CMK (cell line): ENCODE results near the gene MS4A18.
"Not testable (repeated sequence)": the region's sequence is repeated elsewhere in the genome, so short reads cannot be mapped to it uniquely, and the experiment has no call there.

Experiments used
- DNase-seq: peaks from one replicate; pipeline ENCODE4 v3.0.0-alpha.2; 2010; ENCODE audit warnings: low read depth

MS4A18 gene

DNA sequence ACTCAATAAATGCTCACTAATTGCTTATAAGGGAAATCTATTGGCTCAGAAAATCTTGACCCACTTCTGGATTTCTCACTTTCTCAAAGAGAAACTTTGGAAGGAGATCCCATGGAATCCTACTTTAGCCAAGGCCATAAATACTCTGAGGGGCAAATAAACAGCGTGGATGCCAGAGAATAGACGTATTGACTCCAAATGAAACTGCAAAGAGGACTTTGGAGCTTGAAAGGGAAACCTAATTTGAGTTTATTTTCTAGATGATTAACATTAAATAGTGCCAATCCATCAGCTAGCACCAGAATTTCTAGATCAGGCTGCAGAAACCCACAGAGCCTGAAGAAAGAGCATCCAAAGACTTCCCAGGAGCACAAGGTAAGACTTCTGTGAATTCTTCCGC lies at the start of gene MS4A18:
Gene MS4A18 (plus strand): TSS at position 301 of the 400 bp plus-strand sequence.
- DNase-seq: no peak

- DNase-seq: not testable (repeated sequence)
Observed at GRCh38 chr11:60678231-60678630, 46.3 kb upstream of the MS4A18 start.

- DNase-seq: no peak
Observed at GRCh38 chr11:60679879-60680278, 44.6 kb upstream of the MS4A18 start.

- DNase-seq: no peak
Observed at GRCh38 chr11:60680455-60681119, 43.9 kb upstream of the MS4A18 start.

DNA sequence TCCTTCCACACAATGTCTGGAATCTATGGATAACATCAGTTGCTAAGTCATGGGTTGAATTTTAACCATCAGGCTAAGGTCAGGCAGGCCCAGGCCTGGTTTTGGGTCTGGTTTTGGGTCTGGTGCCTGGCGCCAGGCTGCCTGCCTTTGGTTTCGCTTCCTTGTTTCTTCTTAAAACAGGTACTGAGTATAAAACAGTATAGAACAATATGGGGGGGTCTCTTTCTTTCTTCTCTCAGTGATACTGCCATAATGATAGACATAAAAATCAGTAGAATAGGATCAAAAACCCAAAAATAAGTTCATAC lies 40.0 kb upstream of the MS4A18 start:
- DNase-seq: not testable (repeated sequence)

- no peak for DNase-seq
Observed at GRCh38 chr11:60691661-60692060, 32.9 kb upstream of the MS4A18 start.

DNA sequence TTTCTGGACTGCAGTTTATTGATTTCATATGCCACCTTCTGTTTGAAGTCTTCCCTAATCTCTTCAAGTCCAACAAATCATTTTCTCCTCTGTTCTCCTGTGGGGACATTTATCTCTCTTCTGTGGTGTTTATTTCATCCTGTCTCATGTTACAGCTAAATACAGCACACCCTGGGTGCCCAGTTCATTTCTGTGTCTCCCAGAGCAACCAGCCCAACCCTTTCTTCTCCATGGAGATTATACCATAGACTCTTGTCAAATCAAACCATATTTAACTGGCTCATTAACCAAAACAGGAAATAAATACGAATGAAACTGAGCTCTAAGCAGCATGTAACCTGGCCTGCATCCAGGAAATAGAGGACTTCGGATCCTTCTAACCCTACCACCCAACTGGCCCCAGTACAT lies 25.2 kb upstream of the MS4A18 start, which contains the start of gene MS4A8:
Gene MS4A8 (plus strand): TSS at position 329 of the 408 bp plus-strand sequence. CDS start 1,249 bp downstream, outside the sequence.
- DNase-seq: no peak

DNA sequence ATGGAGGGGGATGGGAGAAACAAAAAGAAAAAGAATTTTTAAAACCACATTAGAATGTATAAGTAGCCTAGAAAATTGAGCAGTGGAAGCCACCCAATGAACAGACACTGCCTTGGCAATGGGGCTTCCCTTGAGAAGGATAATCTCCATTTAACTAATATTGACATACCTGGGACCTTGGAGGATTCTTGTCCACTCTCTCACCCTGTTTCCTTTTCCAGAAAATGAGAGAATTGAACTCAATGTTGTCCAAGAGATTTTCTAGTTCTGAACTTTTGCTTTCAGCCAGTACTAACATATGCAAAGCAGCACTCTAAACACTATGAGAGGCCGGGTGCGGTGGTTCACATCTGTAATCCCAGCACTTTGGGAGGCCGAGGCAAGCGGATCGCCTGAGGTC lies 24.6 kb upstream of the MS4A18 start:
- DNase-seq: no peak

DNA sequence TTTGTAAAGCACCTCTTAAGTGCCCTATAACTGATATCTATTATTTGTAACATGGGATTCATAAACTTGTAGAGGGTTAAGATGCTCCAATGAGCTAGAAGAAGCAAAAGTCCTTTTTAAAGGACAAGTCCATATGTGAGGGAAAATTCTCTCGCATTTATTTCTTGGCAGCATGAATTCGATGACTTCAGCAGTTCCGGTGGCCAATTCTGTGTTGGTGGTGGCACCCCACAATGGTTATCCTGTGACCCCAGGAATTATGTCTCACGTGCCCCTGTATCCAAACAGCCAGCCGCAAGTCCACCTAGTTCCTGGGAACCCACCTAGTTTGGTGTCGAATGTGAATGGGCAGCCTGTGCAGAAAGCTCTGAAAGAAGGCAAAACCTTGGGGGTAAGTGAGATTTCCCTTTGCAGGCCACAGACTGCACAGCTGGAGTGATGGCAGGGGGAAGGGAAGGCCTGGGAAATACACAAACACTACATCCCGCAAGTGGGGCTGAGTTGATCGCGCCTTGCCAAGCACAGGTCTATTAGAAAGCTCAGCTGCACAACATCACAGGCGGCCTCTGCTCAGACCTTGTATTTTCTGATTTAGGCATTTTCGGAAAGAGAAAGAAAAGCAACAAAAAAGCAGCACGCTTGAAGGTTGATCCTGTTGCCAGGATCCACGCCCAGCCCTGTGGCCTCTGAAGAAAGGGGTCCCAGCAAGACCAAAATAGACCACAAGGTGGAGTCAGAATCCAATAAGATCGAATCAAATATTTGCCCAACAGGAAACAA lies 23.6 kb upstream of the MS4A18 start:
- no peak for DNase-seq

DNA sequence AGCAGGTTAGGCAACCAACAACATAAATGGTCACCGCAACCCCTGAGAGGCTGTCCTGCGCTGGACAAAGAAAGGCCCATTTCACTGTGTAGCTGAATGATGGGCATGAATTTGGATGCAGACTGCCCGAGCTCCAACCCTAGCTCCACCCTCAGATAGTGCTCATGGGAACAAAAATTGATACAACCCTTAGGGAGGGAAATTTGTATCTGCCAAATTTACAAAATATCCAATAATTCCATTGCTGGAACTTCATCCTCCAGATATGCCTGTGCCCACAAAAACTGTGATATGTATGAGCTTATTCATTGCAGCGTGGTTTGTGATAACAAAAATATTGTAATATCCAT lies 23.1 kb upstream of the MS4A18 start:
- DNase-seq: no peak

DNA sequence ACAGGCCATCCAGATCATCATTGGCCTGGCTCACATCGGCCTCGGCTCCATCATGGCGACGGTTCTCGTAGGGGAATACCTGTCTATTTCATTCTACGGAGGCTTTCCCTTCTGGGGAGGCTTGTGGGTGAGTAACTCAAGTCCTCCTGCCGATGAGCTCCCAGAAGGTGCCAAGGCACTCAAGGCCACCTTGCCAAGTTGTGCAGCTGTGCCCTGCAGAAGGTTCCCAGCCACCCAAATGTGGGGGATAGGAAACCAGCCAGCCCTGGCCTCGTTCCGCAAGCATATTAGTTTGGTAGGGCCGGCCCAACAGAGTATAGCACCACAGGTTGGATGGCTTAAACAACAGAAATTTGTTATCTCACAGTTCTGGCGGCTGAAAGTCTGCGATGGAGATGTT lies 21.1 kb upstream of the MS4A18 start:
- DNase-seq: no peak

DNA sequence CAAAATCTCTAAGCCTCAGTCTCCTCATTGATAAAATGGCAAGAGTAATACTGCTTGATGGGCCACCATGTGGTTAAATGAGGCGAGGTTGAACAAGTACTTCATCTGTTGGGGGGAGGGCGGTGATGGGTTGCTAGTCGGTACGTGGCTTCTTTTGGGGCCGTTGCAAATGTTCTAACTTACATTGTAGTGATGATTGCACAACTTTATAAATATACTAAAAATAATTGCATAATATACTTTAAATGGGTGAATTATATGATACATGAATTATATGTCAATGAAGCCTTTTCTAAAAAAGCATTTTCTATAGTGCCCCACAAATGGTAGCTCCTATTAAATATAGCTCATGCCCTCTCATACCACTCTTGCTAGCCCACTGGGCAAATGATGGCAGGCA lies 18.6 kb upstream of the MS4A18 start:
- DNase-seq: no peak

DNA sequence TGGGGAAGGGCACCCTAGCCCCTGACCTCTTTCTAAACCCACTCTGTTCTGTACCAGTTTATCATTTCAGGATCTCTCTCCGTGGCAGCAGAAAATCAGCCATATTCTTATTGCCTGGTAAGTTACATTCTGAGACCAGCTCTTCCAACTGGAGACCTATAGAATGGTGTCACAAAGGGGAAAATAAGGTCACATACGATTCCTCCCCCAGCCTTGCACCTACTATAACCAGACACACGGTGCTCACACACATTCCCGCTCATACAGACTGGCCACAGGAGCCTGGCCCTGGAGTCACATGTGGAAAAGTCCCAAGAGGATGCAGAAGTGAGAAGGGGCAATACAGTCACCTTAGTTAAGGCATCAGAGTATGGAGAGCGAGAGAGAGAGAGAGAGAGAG lies 17.6 kb upstream of the MS4A18 start:
- no peak for DNase-seq

GRCh38 chr11:60710482-60710881 lies 14.0 kb upstream of the MS4A18 start:
- no peak for DNase-seq

DNA sequence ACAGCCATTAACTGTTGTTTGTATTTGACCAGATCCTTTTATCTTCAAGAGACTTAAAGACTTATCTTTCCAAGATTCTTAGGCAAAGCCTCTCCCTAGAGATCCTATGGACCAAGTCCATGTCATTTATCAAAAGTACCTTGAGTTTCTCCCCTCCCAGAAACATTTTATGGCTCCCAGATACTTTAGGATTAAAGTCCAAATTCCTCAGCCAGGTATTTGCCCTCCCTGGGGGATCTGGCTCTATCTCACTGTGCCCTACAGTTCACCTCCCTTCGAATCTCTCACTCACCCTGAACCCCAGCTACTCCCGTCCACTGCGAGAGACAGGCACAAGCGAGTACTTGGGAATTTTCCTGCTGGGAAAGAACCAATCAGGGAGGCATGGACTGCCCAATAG lies 13.2 kb upstream of the MS4A18 start:
- no peak for DNase-seq

DNA sequence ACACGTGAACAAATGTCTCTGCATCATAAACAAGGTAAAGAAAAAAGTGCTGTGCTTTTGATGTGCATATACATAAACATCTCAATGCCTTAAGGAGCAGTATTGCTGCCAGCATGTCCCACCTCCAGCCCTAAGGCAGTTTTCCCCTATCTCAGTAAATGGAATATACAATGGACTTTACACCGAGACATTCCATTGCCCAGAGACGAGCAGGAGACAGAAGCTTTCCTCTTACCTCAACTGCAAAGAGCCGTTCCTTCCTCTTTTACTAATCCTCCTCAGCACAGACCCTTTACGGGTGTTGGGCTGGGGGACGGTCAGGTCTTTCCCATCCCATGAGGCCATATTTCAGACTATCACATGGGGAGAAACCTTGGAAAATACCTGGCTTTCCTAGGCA lies 11.1 kb upstream of the MS4A18 start:
- DNase-seq: not testable (repeated sequence)

GRCh38 chr11:60717956-60718355 lies 6.6 kb upstream of the MS4A18 start:
- DNase-seq: no peak

DNA sequence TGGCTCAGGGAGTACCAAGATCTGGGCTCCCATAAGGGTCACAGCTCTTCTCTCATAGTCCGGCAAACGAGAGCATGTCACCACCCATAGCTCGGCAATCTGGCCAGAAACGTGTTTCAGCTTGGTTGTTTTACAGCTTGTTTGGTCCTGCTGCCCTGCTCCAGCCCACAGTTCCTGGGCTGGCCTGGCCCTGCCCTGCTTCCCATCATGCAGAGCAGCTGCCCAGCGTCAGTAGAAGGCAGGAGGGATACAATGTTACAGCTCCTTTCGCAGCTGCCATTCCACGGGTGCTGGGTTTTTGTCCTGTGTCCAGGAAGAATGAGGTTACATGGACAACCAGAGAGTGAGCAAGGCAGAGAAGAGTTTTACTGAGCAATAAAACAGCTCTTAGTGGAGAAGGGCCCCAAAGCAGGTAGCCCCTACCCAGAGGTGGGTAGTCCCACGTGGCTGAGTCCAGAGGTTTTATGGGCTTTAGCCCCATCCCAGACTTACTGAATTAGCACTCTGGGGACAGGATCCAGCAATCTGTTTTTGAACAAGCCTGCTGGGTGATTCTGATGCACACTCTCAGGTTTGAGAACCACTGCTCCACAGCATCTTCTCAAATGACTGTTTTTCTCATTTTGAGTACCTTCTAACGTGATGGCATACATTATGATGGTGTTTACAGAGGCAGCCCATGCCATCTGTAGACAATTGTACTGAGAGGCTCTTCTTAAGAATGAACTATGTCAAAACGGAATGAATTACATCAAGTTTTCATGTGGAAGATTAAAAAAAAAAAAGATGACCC lies 5.8 kb upstream of the MS4A18 start:
- no peak for DNase-seq

- no peak for DNase-seq
Observed at GRCh38 chr11:60719391-60719790, 5.1 kb upstream of the MS4A18 start.

- no peak for DNase-seq
Observed at GRCh38 chr11:60720460-60720859, 4.1 kb upstream of the MS4A18 start.

- no peak for DNase-seq
Observed at GRCh38 chr11:60725592-60725991, 1.1 kb downstream of the MS4A18 start.

GRCh38 chr11:60731586-60731985 lies 7.1 kb downstream of the MS4A18 start:
- DNase-seq: no peak

DNA sequence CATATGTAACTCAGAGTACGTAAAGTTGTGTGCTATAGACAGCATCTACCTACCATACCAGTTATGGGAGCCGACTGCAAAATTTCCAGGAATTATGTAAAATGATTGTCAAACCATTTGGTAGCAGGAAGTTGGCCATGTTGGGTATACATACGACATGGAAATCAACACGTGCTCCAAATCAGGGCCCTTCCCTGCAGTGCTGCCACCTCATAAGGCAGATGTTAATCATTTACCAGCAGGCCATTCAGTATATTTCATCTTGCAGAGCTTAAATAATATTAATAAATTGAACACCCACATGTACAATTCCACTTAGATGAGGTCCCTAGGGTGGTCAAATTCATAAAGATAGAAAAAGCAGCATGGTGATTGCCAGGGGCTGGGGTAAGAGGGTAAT lies 9.8 kb downstream of the MS4A18 start:
- DNase-seq: no peak
